HepG2 (cell line): ENCODE results near the gene RPS13. TPM values are rescaled to one million over a fixed set of nuclear protein-coding genes. Genes with fewer than 3 reads are reported as not detected.

Experiments used
- CREB1 ChIP-seq, 2 experiments: fragments of 450-650 bp in 1 of 2; IDR thresholded peaks; 2 replicates each; pipeline ENCODE4 v1.6.1; 2016 to 2017; ENCODE audit warnings: control low read depth in 1 of 2, mild to moderate bottlenecking in 1 of 2, missing compliant biosample characterization in 1 of 2, missing genetic modification characterization in 1 of 2
- DR1 ChIP-seq: sonication (generic); formaldehyde crosslinking; IDR thresholded peaks from 2 replicates; pipeline ENCODE4 v1.8.0; 2021; ENCODE audit warnings: mild to moderate bottlenecking, missing genetic modification reagents, inconsistent platforms
- ELF3 ChIP-seq: IDR thresholded peaks from 2 replicates; pipeline ENCODE4 v1.6.1; 2016; ENCODE audit warnings: missing genetic modification reagents, missing compliant biosample characterization
- ERF ChIP-seq: IDR thresholded peaks from 2 replicates; pipeline ENCODE4 v1.6.1; 2018; ENCODE audit warnings: missing biosample characterization, missing genetic modification reagents
- FOXM1 ChIP-seq: sonication (generic); formaldehyde crosslinking; IDR thresholded peaks from 2 replicates; pipeline ENCODE4 v1.5.0; 2020; ENCODE audit warnings: missing genetic modification reagents
- HNRNPUL1 ChIP-seq: fragments of 200-400 bp; formaldehyde crosslinking; IDR thresholded peaks from 2 replicates; pipeline ENCODE4 v1.6.1; 2017; ENCODE audit warnings: low read depth, mild to moderate bottlenecking, low read length, moderate library complexity
- JARID2 ChIP-seq: sonication (generic); formaldehyde crosslinking; IDR thresholded peaks from 2 replicates; pipeline ENCODE4 v1.8.1; 2023; ENCODE audit warnings: missing genetic modification reagents, inconsistent platforms; ENCODE audit not compliant: insufficient replicate concordance
- KAT8 ChIP-seq: IDR thresholded peaks from 2 replicates; pipeline ENCODE4 v1.6.1; 2016; ENCODE audit warnings: missing genetic modification reagents, missing compliant biosample characterization
- LRRFIP1 ChIP-seq: sonication (generic); formaldehyde crosslinking; conservative IDR thresholded peaks from 2 replicates; pipeline ENCODE4 v1.4.0; 2020; ENCODE audit warnings: missing genetic modification reagents
- MAX ChIP-seq: IDR thresholded peaks from 2 replicates; pipeline ENCODE4 v1.6.1; 2012; ENCODE audit warnings: inconsistent platforms
- MBD4 ChIP-seq: IDR thresholded peaks from 2 replicates; pipeline ENCODE4 v1.6.1; 2012; ENCODE audit warnings: low read length, inconsistent platforms, borderline replicate concordance
- MIER3 ChIP-seq: IDR thresholded peaks from 2 replicates; pipeline ENCODE4 v1.6.1; 2016; ENCODE audit warnings: missing compliant biosample characterization, borderline replicate concordance
- MTF2 ChIP-seq: sonication (generic); formaldehyde crosslinking; IDR thresholded peaks from 2 replicates; pipeline ENCODE4 v1.5.0; 2020; ENCODE audit warnings: missing genetic modification reagents, borderline replicate concordance
- MYNN ChIP-seq: sonication (generic); formaldehyde crosslinking; IDR thresholded peaks from 2 replicates; pipeline ENCODE4 v1.4.0; 2020; ENCODE audit warnings: mild to moderate bottlenecking, low read depth, missing genetic modification reagents
- NCOA2 ChIP-seq: sonication (generic); formaldehyde crosslinking; IDR thresholded peaks from 2 replicates; pipeline ENCODE4 v1.8.0; 2022; ENCODE audit warnings: inconsistent platforms
- PCBP1 ChIP-seq: fragments of 200-400 bp; formaldehyde crosslinking; IDR thresholded peaks from 2 replicates; pipeline ENCODE4 v1.6.1; 2017; ENCODE audit warnings: mild to moderate bottlenecking, low read depth, low read length, borderline replicate concordance
- RCOR2 ChIP-seq: IDR thresholded peaks from 2 replicates; pipeline ENCODE4 v1.6.1; 2016; ENCODE audit warnings: missing biosample characterization, missing genetic modification reagents
- SETDB1 ChIP-seq: sonication (generic); formaldehyde crosslinking; IDR thresholded peaks from 2 replicates; pipeline ENCODE4 v1.5.1; 2020; ENCODE audit warnings: missing genetic modification reagents, mild to moderate bottlenecking, borderline replicate concordance
- SIX1 ChIP-seq: sonication (generic); formaldehyde crosslinking; IDR thresholded peaks from 2 replicates; pipeline ENCODE4 v1.4.0; 2020; ENCODE audit warnings: missing genetic modification reagents, borderline replicate concordance
- YEATS4 ChIP-seq: sonication (generic); formaldehyde crosslinking; IDR thresholded peaks from 2 replicates; pipeline ENCODE4 v1.4.0; 2020; ENCODE audit warnings: missing genetic modification reagents, borderline replicate concordance
- ZBTB26 ChIP-seq: IDR thresholded peaks from 2 replicates; pipeline ENCODE4 v1.6.1; 2016; ENCODE audit warnings: missing compliant biosample characterization, missing genetic modification reagents, borderline replicate concordance
- ZNF12 ChIP-seq: sonication (generic); formaldehyde crosslinking; IDR thresholded peaks from 2 replicates; pipeline ENCODE4 v1.5.0; 2020; ENCODE audit warnings: missing genetic modification reagents
- ZNF20 ChIP-seq: sonication (generic); formaldehyde crosslinking; IDR thresholded peaks from 2 replicates; pipeline ENCODE4 v1.4.0; 2020; ENCODE audit warnings: mild to moderate bottlenecking, moderate library complexity, missing genetic modification reagents
- ZNF382 ChIP-seq: sonication (generic); formaldehyde crosslinking; IDR thresholded peaks from 2 replicates; pipeline ENCODE4 v1.5.0; 2020; ENCODE audit warnings: missing genetic modification reagents, mild to moderate bottlenecking, borderline replicate concordance
- ZNF546 ChIP-seq: sonication (generic); formaldehyde crosslinking; conservative IDR thresholded peaks from 2 replicates; pipeline ENCODE4 v1.8.1; 2023; ENCODE audit warnings: mild to moderate bottlenecking, missing genetic modification reagents
- ZNF75D ChIP-seq: sonication (generic); formaldehyde crosslinking; IDR thresholded peaks from 2 replicates; pipeline ENCODE4 v1.8.1; 2023; ENCODE audit warnings: missing genetic modification reagents, mild to moderate bottlenecking, borderline replicate concordance
- ZNF775 ChIP-seq: sonication (generic); formaldehyde crosslinking; IDR thresholded peaks from 2 replicates; pipeline ENCODE4 v1.4.0; 2020; ENCODE audit warnings: missing genetic modification reagents, mild to moderate bottlenecking, moderate library complexity, borderline replicate concordance
- ZSCAN12 ChIP-seq: sonication (generic); formaldehyde crosslinking; IDR thresholded peaks from 2 replicates; pipeline ENCODE4 v1.9.0; 2021; ENCODE audit warnings: mild to moderate bottlenecking, missing genetic modification reagents
- polyA plus RNA-seq, 8 experiments: library from polyadenylated mRNA; depleted of rRNA in 3 of 8; stranded (reverse) in 7 of 8; unstranded in 1 of 8; fragments of >200 nt; fragmentation: Illumina TruSeq in 4 of 8; extraction: Trizol in 4 of 8; gene quantifications; 2 replicates each; pipeline versions ENCODE4 v1.2.1 to v1.2.3, GENCODE V29; 2011 to 2016; ENCODE audit warnings: low read depth in 4 of 8, missing spikeins in 1 of 8, mixed read lengths in 1 of 8; ENCODE audit not compliant: insufficient read depth in 1 of 8
- total RNA-seq, 5 experiments: library from RNA; depleted of rRNA; stranded (reverse); fragments of >200 nt; fragmentation: Illumina TruSeq; extraction: Trizol; gene quantifications; 2 replicates each; pipeline ENCODE4 v1.2.3, GENCODE V29; 2016; ENCODE audit warnings: low read depth in 1 of 5

RPS13 gene
- total and polyA plus RNA-seq, 2 of the 13 experiments (the other 11 are each of a cell fraction or from before 2014, with no cell fraction given), result 1,542 to 2,245 TPM

- TF ChIP-seq PCBP1 (peak; percentile 85; the same call in 1 of the 2 replicates), LRRFIP1 (CRISPR knock-in tag) (no peak), RCOR2 (CRISPR knock-in tag) (0 out of 2 replicates have a peak, but pooled peaks have one; percentile 40), HNRNPUL1 (no peak), MAX (peak; percentile 98), NCOA2 (CRISPR knock-in tag) (no peak), ZNF75D (CRISPR knock-in tag) (no peak), ZNF775 (CRISPR knock-in tag) (no peak), FOXM1 (no peak), KAT8 (CRISPR knock-in tag) (peak; percentile 95), ZNF382 (no peak), ZNF546 (CRISPR knock-in tag) (no peak), MIER3 (peak; percentile 91), ZNF20 (no peak), CREB1 (IDR thresholded peaks at IDR 0.05) (peak; percentile 95), CREB1 (CRISPR knock-in tag; IDR thresholded peaks at IDR 0.05) (peak; percentile 99), DR1 (CRISPR knock-in tag) (peak; percentile 76), SETDB1 (CRISPR knock-in tag) (no peak), ZBTB26 (no peak), MBD4 (no peak), MYNN (CRISPR knock-in tag) (no peak), ERF (CRISPR knock-in tag) (peak; percentile 82), SIX1 (CRISPR knock-in tag) (no peak), ELF3 (CRISPR knock-in tag) (no peak), JARID2 (CRISPR knock-in tag) (no peak), ZNF12 (no peak), ZSCAN12 (CRISPR knock-in tag) (no peak), MTF2 (no peak), YEATS4 (peak; percentile 88)
Observed at GRCh38 chr11:17077520-17078401, at the start of gene RPS13 (continued).
